ENCODE results near the gene CCDC89. TPM values are rescaled to one million over a fixed set of nuclear protein-coding genes. Genes with fewer than 3 reads are reported as not detected.

The CCDC89 gene
- total RNA-seq, 1 experiment from 2014 or later: 2.0 TPM

- no peak overlapping the region for H3K27ac Mint-ChIP-seq (ENCODE audit: unreplicated experiment)
- POLR2A ChIA-PET: no interaction called here
- H3K9me3 Mint-ChIP-seq (ENCODE audit: unreplicated experiment): no peaks in the 10 kb centered on the region
- H3K4me3 Mint-ChIP-seq (ENCODE audit: unreplicated experiment): no peak overlapping the region
- CTCF ChIA-PET: interaction anchor here (0.6 kb wide), 1 partner anchor 175 kb away, joined by 3 read pairs; no protein-coding TSS in a partner anchor
- peaks cover 2% of the 10 kb centered on the region; the same call in 1 of the 2 replicates for H3K36me3 ChIP-seq (ENCODE audit: control insufficient read depth, insufficient read depth, low read length)
- no peak for TF ChIP-seq CTCF (IDR thresholded peaks at IDR 0.05; ENCODE audit: insufficient read depth in 1 of 2, low read depth in 1 of 2, low read length in 1 of 2, severe bottlenecking in 1 of 2, unreplicated experiment in 1 of 2)
- intact Hi-C loops (cut with micrococcal nuclease; ENCODE audit: unreplicated experiment): no loop called here
- H3K27me3 ChIP-seq (replicated peaks; ENCODE audit: control insufficient read depth, insufficient read depth, low read length): no peaks in the 10 kb centered on the region
- no peaks in the 10 kb centered on the region for H3K27me3 Mint-ChIP-seq (ENCODE audit: insufficient read depth, unreplicated experiment)
- peaks cover 42% of the 10 kb centered on the region for H3K36me3 Mint-ChIP-seq (ENCODE audit: insufficient read depth, unreplicated experiment)
- no peaks in the 10 kb centered on the region for H3K9me3 ChIP-seq
- no peak for DNase-seq
- H3K4me1 Mint-ChIP-seq (ENCODE audit: low read depth, unreplicated experiment): peaks cover 32% of the 10 kb centered on the region
- BruUV-seq (replicated peaks): no TSS peak
- H3K4me3 ChIP-seq (ENCODE audit: low read depth, low read length): no peak overlapping the region
- H3K4me1 ChIP-seq: peaks cover 31% of the 10 kb centered on the region
Observed at GRCh38 chr11:85651118-85651517, 34.9 kb downstream of the CCDC89 start.

GRCh38 chr11:85647604-85648299, 38.2 kb downstream of the CCDC89 start, which contains the start of gene TMEM126A:
Gene TMEM126A, plus strand, starts transcription at chr11:85647967. Its CDS starts 2,289 bp downstream, at chr11:85650256.
- peaks cover 22% of the 10 kb centered on the region for H3K4me1 ChIP-seq
- peak; percentile 99 for DNase-seq
- Mint-ChIP-seq H3K4me3 (ENCODE audit: unreplicated experiment) (peak within 1 kb of the TSS; percentile 81), H3K9me3 (ENCODE audit: unreplicated experiment) (no peaks in the 10 kb centered on the region), H3K4me1 (ENCODE audit: low read depth, unreplicated experiment) (peaks cover 36% of the 10 kb centered on the region), H3K27me3 (ENCODE audit: insufficient read depth, unreplicated experiment) (no peaks in the 10 kb centered on the region), H3K27ac (ENCODE audit: unreplicated experiment) (peak within 1 kb of the TSS; percentile 87), H3K36me3 (ENCODE audit: insufficient read depth, unreplicated experiment) (peaks cover 25% of the 10 kb centered on the region)
- ChIA-PET CTCF (interaction anchor here (0.7 to 1.8 kb wide), 6 partner anchors 13 to 546 kb away, joined by 3 to 11 read pairs (median 3); partner anchors contain the start of genes CREBZF and TMEM126B), POLR2A (interaction anchor here (0.6 to 3.2 kb wide), 12 partner anchors 10 to 923 kb away, joined by 3 to 38 read pairs (median 7); partner anchors contain the start of genes CCDC89, CREBZF, DLG2 and TMEM126B)
- TF ChIP-seq CTCF (IDR thresholded peaks at IDR 0.05; ENCODE audit: insufficient read depth in 1 of 2, low read depth in 1 of 2, low read length in 1 of 2, severe bottlenecking in 1 of 2, unreplicated experiment in 1 of 2): no peak
- no TSS peak for BruUV-seq (replicated peaks)
- no peaks in the 10 kb centered on the region for H3K27me3 ChIP-seq (replicated peaks; ENCODE audit: control insufficient read depth, insufficient read depth, low read length)
- intact Hi-C loops (cut with micrococcal nuclease; ENCODE audit: unreplicated experiment): loop anchor here (1.0 kb wide), 4 partner anchors 9 to 52 kb away; partner anchors contain the start of gene TMEM126B
- no peaks in the 10 kb centered on the region for H3K9me3 ChIP-seq
- H3K36me3 ChIP-seq (ENCODE audit: control insufficient read depth, insufficient read depth, low read length): peaks cover 2% of the 10 kb centered on the region; the same call in 1 of the 2 replicates
- H3K4me3 ChIP-seq (ENCODE audit: low read depth, low read length): peak within 1 kb of the TSS; percentile 49

DNA sequence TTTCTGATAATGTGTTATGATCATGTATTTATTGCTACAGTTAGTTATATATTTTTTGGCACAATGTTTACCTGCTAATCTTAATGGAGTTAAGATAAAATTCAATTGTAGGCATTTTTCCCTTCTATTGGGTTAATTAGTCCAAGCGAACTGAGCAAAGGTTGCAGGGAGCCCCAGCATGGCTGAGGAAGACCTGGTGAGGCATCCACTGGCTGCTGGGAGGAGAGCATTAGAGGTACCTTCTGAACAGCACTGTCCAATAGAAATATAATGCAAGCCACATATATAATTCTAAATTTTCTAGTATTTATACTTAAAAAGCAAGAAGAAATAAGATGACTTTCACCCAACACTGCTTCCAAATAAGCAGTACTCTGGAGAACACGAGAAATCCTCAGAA, 38.9 kb downstream of the CCDC89 start:
- Mint-ChIP-seq H3K4me1 (ENCODE audit: low read depth, unreplicated experiment) (peaks cover 36% of the 10 kb centered on the region), H3K4me3 (ENCODE audit: unreplicated experiment) (peak overlapping the region; percentile 81), H3K36me3 (ENCODE audit: insufficient read depth, unreplicated experiment) (peaks cover 25% of the 10 kb centered on the region), H3K27ac (ENCODE audit: unreplicated experiment) (peak overlapping the region; percentile 87), H3K27me3 (ENCODE audit: insufficient read depth, unreplicated experiment) (no peaks in the 10 kb centered on the region), H3K9me3 (ENCODE audit: unreplicated experiment) (no peaks in the 10 kb centered on the region)
- peak overlapping the region; percentile 49 for H3K4me3 ChIP-seq (ENCODE audit: low read depth, low read length)
- H3K36me3 ChIP-seq (ENCODE audit: control insufficient read depth, insufficient read depth, low read length): peaks cover 2% of the 10 kb centered on the region; the same call in 1 of the 2 replicates
- no peaks in the 10 kb centered on the region for H3K9me3 ChIP-seq
- no peaks in the 10 kb centered on the region for H3K27me3 ChIP-seq (replicated peaks; ENCODE audit: control insufficient read depth, insufficient read depth, low read length)
- CTCF ChIA-PET: interaction anchor here (0.7 to 1.8 kb wide), 6 partner anchors 12 to 546 kb away, joined by 3 to 11 read pairs (median 3); partner anchors contain the start of genes CREBZF and TMEM126B
- POLR2A ChIA-PET: interaction anchor here (0.8 to 3.2 kb wide), 9 partner anchors 9 to 141 kb away, joined by 3 to 38 read pairs (median 9); partner anchors contain the start of genes CCDC89, CREBZF, DLG2 and TMEM126B
- peaks cover 22% of the 10 kb centered on the region for H3K4me1 ChIP-seq
- TF ChIP-seq CTCF (IDR thresholded peaks at IDR 0.05; ENCODE audit: insufficient read depth in 1 of 2, low read depth in 1 of 2, low read length in 1 of 2, severe bottlenecking in 1 of 2, unreplicated experiment in 1 of 2): no peak
- intact Hi-C loops (cut with micrococcal nuclease; ENCODE audit: unreplicated experiment): loop anchor here (1.0 kb wide), 2 partner anchors 19 to 52 kb away; partner anchors contain the start of gene TMEM126B
- DNase-seq: no peak
- BruUV-seq (replicated peaks): no TSS peak
